Karpas-422 (cell line): ENCODE measurements around the gene PIERCE2. TPM values are rescaled to one million over a fixed set of nuclear protein-coding genes. Genes with fewer than 3 reads are reported as not detected.
"Not testable (repeated sequence)": the region's sequence is repeated elsewhere in the genome, so short reads cannot be mapped to it uniquely, and the experiment has no call there.

Experiments used
- DNase-seq: peaks from one replicate; pipeline ENCODE4 v3.0.0-alpha.2; 2015
- H2AFZ ChIP-seq: fragments of 200-600 bp; sonication (generic); 2 replicates; pipeline ENCODE4 v1.6.1; 2014; ENCODE audit warnings: antibody characterized with exemption, low read length, mixed read lengths
- H3K27ac ChIP-seq: fragments of 200-600 bp; sonication (generic); 2 replicates; pipeline ENCODE4 v1.5.1; 2014; ENCODE audit warnings: mild to moderate bottlenecking, low read length, moderate library complexity
- H3K27me3 ChIP-seq: fragments of 200-600 bp; sonication (generic); 2 replicates; pipeline ENCODE4 v1.6.1; 2014; ENCODE audit warnings: low read length, mixed read lengths
- H3K36me3 ChIP-seq: fragments of 200-600 bp; sonication (generic); 2 replicates; pipeline ENCODE4 v1.6.1; 2014; ENCODE audit warnings: low read length, mixed read lengths; ENCODE audit not compliant: insufficient read depth
- H3K4me1 ChIP-seq: fragments of 200-600 bp; sonication (generic); 2 replicates; pipeline ENCODE4 v1.6.1; 2014; ENCODE audit warnings: mild to moderate bottlenecking, low read length, mixed read lengths
- H3K4me2 ChIP-seq: fragments of 200-600 bp; sonication (generic); 2 replicates; pipeline ENCODE4 v1.6.1; 2014; ENCODE audit warnings: low read length, low read depth, mild to moderate bottlenecking; ENCODE audit not compliant: poor library complexity, severe bottlenecking
- H3K4me3 ChIP-seq: fragments of 200-600 bp; sonication (generic); 2 replicates; pipeline ENCODE4 v1.5.1; 2014; ENCODE audit warnings: mild to moderate bottlenecking, antibody characterized with exemption, low read length, mixed read lengths
- H3K79me2 ChIP-seq: fragments of 200-600 bp; sonication (generic); 2 replicates; pipeline ENCODE4 v1.6.1; 2014; ENCODE audit warnings: mild to moderate bottlenecking, low read length, mixed read lengths
- H3K9ac ChIP-seq: fragments of 200-600 bp; sonication (generic); 2 replicates; pipeline ENCODE4 v1.6.0; 2014; ENCODE audit warnings: low read length
- H3K9me2 ChIP-seq: fragments of 200-600 bp; sonication (generic), shearing (Covaris generic); replicated peaks from 2 replicates; pipeline ENCODE4 v1.6.0; 2014; ENCODE audit warnings: mild to moderate bottlenecking, low read length, moderate library complexity; ENCODE audit not compliant: insufficient read depth
- H3K9me3 ChIP-seq: fragments of 300-700, 200-600 bp; sonication (generic); 2 replicates; pipeline ENCODE4 v1.6.1; 2014; ENCODE audit warnings: low read length, mixed read lengths
- H4K20me1 ChIP-seq: fragments of 200-600 bp; sonication (generic); 2 replicates; pipeline ENCODE4 v1.6.1; 2014; ENCODE audit warnings: mild to moderate bottlenecking, antibody characterized with exemption, low read length, low read depth; ENCODE audit not compliant: insufficient read depth
- total RNA-seq: library from RNA; depleted of rRNA; stranded (reverse); fragments of >200 nt; shearing (Covaris generic); gene quantifications from 2 replicates; pipeline ENCODE4 v1.2.3, GENCODE V29; 2014; ENCODE audit warnings: low replicate concordance; rRNA removed

Gene PIERCE2
- total RNA-seq, 1 experiment from 2014 or later = 12.4 TPM

DNA sequence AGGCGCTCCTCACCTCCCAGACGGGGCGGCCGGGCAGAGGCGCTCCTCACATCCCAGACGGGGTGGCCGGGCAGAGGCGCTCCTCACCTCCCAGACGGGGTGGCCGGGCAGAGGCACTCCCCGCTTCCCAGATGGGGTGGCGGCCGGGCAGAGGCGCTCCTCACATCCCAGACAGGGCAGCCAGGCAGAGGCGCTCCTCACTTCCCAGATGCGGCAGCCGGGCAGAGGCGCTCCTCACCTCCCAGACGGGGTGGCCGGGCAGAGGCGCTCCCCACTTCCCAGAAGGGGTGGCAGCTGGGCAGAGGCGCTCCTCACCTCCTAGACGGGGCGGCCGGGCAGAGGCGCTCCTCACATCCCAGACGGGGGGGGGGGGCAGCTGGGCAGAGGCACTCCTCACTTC, 37.6 kb downstream of the PIERCE2 start:
- H3K4me3 ChIP-seq, DNase-seq, H2AFZ ChIP-seq, H4K20me1 ChIP-seq, H3K4me2 ChIP-seq, H3K27ac ChIP-seq, H3K9ac ChIP-seq, H3K79me2 ChIP-seq, H3K27me3 ChIP-seq, H3K9me2 ChIP-seq, H3K4me1 ChIP-seq, H3K36me3 ChIP-seq, H3K9me3 ChIP-seq: not testable (repeated sequence)

DNA sequence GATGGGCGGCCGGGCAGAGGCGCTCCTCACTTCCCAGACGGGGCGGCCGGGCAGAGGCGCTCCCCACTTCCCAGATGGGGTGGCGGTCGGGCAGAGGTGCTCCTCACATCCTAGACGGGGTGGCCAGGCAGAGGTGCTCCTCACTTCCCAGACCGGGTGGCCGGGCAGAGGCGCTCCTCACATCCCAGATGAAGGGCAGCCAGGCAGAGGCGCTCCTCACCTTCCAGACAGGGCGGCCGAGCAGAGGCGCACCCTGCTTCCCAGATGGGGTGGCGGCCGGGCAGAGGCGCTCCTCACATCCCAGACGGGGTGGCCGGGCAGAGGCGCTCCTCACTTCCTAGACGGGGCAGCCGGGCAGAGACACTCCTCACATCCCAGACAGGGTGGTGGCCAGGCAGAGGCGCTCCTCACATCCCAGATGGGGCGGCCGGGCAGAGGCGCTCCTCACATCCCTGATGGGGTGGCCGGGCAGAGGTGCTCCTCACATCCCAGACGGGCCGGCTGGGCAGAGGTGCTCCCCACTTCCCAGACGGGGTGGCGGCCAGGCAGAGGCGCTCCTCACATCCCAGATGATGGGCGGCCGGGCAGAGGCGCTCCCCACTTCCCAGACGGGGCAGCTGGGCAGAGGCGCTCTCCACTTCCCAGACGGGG, 38.2 kb downstream of the PIERCE2 start:
- DNase-seq, H3K4me1 ChIP-seq, H3K27ac ChIP-seq, H3K4me2 ChIP-seq, H3K9ac ChIP-seq, H2AFZ ChIP-seq, H4K20me1 ChIP-seq, H3K79me2 ChIP-seq, H3K36me3 ChIP-seq, H3K4me3 ChIP-seq, H3K27me3 ChIP-seq, H3K9me2 ChIP-seq, H3K9me3 ChIP-seq: not testable (repeated sequence)

DNA sequence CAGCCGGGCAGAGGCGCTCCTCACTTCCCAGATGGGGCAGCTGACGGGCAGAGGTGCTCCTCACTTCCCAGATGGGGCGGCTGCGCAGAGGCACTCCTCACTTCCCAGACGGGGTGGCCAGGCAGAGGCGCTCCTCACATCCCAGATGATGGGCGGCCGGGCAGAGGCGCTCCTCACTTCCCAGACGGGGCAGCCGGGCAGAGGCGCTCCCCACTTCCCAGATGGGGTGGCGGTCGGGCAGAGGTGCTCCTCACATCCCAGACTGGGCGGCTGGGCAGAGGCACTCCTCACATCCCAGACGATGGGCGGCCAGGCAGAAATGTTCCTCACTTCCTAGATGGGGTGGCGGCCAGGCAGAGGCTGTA, 38.7 kb downstream of the PIERCE2 start:
- not testable (repeated sequence) for H3K9me3 ChIP-seq, H3K9ac ChIP-seq, H4K20me1 ChIP-seq, H3K36me3 ChIP-seq, H2AFZ ChIP-seq, H3K9me2 ChIP-seq, H3K79me2 ChIP-seq, H3K27ac ChIP-seq, H3K27me3 ChIP-seq, DNase-seq, H3K4me2 ChIP-seq, H3K4me3 ChIP-seq, H3K4me1 ChIP-seq

DNA sequence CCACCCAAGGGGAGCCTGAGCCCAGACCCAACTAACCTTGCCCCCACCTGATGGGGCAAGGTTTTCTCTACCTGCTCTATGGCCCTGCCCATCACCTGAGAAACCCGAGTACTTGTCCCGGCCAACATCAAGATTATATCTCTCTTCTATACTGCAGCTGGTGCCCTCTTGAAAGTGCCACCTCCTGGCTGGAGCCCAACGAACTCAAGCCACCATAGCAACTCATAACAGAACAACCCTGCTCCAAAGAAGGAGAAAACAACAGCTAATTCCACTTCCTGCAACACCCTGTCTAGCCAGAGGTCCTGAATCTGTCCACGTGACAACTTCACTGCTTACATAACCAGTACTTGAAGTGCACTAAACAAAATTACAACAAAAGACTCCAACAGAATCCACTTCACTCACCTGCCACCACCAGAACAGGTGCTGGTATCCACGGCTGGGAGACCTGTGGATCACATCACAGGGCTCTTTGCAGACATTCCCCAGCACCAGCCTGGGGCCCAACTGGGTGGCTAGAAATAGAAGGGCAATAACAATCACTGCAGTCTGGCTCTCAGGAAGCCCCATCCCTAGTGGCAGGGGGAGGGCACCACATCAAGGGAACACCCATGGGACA, 49.2 kb downstream of the PIERCE2 start:
- Histone ChIP-seq H3K27ac (no peak overlapping the region), H3K4me2 (no peak overlapping the region), H3K27me3 (no peaks in the 10 kb centered on the region), H3K36me3 (no peaks in the 10 kb centered on the region), H3K79me2 (no peaks in the 10 kb centered on the region), H2AFZ (no peak overlapping the region), H4K20me1 (no peaks in the 10 kb centered on the region), H3K9me3 (no peaks in the 10 kb centered on the region; the same call in 1 of the 2 replicates), H3K9me2 (no peaks in the 10 kb centered on the region), H3K4me1 (no peaks in the 10 kb centered on the region), H3K4me3 (no peak overlapping the region), H3K9ac (no peak overlapping the region)
- DNase-seq = no peak

DNA sequence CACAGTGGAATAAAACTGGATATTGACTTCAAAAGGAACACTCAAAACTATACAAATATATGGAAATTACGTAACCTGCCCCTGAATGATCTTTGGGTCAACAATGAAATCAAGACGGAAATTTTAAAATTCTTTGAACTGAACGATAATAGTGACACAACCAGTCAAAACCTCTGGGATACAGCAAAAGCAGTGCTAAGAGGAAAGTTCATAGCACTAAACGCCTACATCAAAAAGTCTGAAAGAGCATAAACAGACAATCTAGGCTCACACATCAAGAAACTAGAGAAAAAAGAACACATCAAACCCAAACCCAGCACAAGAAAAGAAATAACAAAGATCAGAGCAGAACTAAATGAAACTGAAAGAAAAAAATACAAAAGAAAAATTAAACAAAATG, 53.2 kb downstream of the PIERCE2 start:
- H2AFZ ChIP-seq = no peak overlapping the region
- no peak for DNase-seq
- H3K9me2 ChIP-seq = no peaks in the 10 kb centered on the region
- H3K9me3 ChIP-seq = no peaks in the 10 kb centered on the region; the same call in 1 of the 2 replicates
- no peaks in the 10 kb centered on the region for H3K79me2 ChIP-seq
- H3K4me1 ChIP-seq = no peaks in the 10 kb centered on the region
- no peak overlapping the region for H3K9ac ChIP-seq
- no peak overlapping the region for H3K4me2 ChIP-seq
- H3K4me3 ChIP-seq = no peak overlapping the region
- H4K20me1 ChIP-seq = no peaks in the 10 kb centered on the region
- no peak overlapping the region for H3K27ac ChIP-seq
- H3K27me3 ChIP-seq = no peaks in the 10 kb centered on the region
- no peaks in the 10 kb centered on the region for H3K36me3 ChIP-seq

DNA sequence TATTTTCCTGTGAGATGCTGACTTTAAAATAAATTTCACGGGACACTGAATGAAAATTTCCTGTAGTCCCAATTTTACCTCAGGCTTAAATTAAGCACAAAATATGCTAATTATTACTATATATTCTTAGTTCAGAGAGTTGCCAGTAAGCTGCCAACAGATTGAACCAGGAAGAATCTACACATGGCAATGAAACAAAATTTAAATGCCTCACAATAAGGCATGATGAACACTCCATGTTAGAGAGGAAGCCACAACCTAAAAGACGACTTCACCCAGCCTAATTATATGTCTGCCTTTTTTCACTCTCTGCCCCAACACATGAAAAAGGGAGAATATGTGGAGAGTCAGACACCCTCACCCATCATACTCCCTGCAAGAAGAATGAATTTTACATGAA, 60.0 kb downstream of the PIERCE2 start:
- Histone ChIP-seq H2AFZ (no peak overlapping the region), H3K27me3 (no peaks in the 10 kb centered on the region), H3K9ac (no peak overlapping the region), H3K9me2 (no peaks in the 10 kb centered on the region), H3K9me3 (no peaks in the 10 kb centered on the region), H3K4me2 (no peak overlapping the region), H3K4me1 (no peaks in the 10 kb centered on the region), H4K20me1 (no peaks in the 10 kb centered on the region), H3K79me2 (no peaks in the 10 kb centered on the region), H3K4me3 (no peak overlapping the region), H3K27ac (no peak overlapping the region), H3K36me3 (no peaks in the 10 kb centered on the region)
- no peak for DNase-seq

Other genes with a start within 250 kb of the PIERCE2 start
- 123 and 235 TPM in 2 replicates for gene RSL24D1, start 211.6 kb upstream of the PIERCE2 start, total RNA-seq
- gene RAB27A, start 118.7 kb upstream of the PIERCE2 start, total RNA-seq = 1.3 and 4.7 TPM in 2 replicates
- gene PIGBOS1, start 89.4 kb upstream of the PIERCE2 start, total RNA-seq = 17.1 and 18.2 TPM in 2 replicates
- 15.6 and 46.6 TPM in 2 replicates for gene PIGB, start 89.3 kb upstream of the PIERCE2 start, total RNA-seq
- 51.9 and 68.3 TPM in 2 replicates for gene CCPG1, start 136 bp upstream of the PIERCE2 start, total RNA-seq
- gene DNAAF4, start 99.7 kb downstream of the PIERCE2 start, total RNA-seq = 0.19 and 0.22 TPM in 2 replicates
- not detected in 2 replicates for gene PYGO1, start 179.8 kb downstream of the PIERCE2 start, total RNA-seq